HUES48 (cell line): Measurements from ENCODE around the gene ZFP30.
A peak's percentile ranks its signal among the peaks of the same experiment; 100 is the strongest.
"Not testable (repeated sequence)": the region's sequence is repeated elsewhere in the genome, so short reads cannot be mapped to it uniquely, and the experiment has no call there.

Experiments
- H3K27ac ChIP-seq: one replicate; pipeline ENCODE4 v1.7.0; 2013; ENCODE audit warnings: low read depth, low read length, inconsistent platforms
- H3K27me3 ChIP-seq: 2 replicates; pipeline ENCODE4 v1.6.1; 2013; ENCODE audit warnings: mild to moderate bottlenecking, low read length; ENCODE audit not compliant: control insufficient read depth, insufficient read depth
- H3K36me3 ChIP-seq: 2 replicates; pipeline ENCODE4 v1.6.1; 2013; ENCODE audit warnings: low read length; ENCODE audit not compliant: control insufficient read depth, insufficient read depth
- H3K4me1 ChIP-seq: 2 replicates; pipeline ENCODE4 v1.6.1; 2013; ENCODE audit warnings: mild to moderate bottlenecking, low read length; ENCODE audit not compliant: control insufficient read depth, insufficient read depth
- H3K4me3 ChIP-seq: 2 replicates; pipeline ENCODE4 v1.5.1; 2013; ENCODE audit warnings: mild to moderate bottlenecking, low read depth, low read length
- H3K9ac ChIP-seq: 2 replicates; pipeline ENCODE4 v1.6.1; 2013; ENCODE audit warnings: mild to moderate bottlenecking, low read depth, low read length, moderate library complexity
- H3K9me3 ChIP-seq: 2 replicates; pipeline ENCODE4 v1.6.1; 2013; ENCODE audit warnings: low read length; ENCODE audit not compliant: control insufficient read depth, insufficient read depth

Gene ZFP30

DNA sequence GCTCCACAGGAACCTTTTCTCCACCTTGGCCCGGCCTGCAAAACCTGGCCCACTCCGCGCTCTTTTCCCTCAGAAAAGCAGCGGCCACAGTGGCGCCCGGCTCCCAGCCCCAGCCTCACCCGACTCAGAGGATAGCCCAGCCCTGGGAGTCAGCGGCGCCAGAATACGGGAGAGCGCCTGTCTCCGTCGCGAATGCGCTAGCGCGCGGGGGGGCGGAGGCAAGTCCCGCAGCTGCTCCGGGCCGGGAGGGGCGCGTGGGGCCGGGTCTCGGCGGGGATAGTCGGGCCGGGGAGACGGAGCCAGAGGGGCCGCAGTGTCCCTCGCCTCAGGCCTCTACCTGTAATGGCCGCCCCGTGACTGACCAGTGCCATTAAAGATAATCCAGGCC, at the start of gene ZFP30:
Gene ZFP30, minus strand, starts transcription at position 165 of the 388 bp plus-strand sequence. CDS start 7,643 bp downstream, outside the sequence.
- Histone ChIP-seq H3K9me3 (0 out of 2 replicates have a peak, but pooled peaks cover under 1% of the 10 kb centered on the region), H3K27me3 (peaks cover 16% of the 10 kb centered on the region; the same call in 1 of the 2 replicates), H3K4me3 (peak within 1 kb of the TSS; percentile 95), H3K4me1 (0 out of 2 replicates have a peak, but pooled peaks cover 9% of the 10 kb centered on the region), H3K36me3 (no peaks in the 10 kb centered on the region), H3K9ac (peak within 1 kb of the TSS; percentile 37), H3K27ac (peak within 1 kb of the TSS; percentile 69)

DNA sequence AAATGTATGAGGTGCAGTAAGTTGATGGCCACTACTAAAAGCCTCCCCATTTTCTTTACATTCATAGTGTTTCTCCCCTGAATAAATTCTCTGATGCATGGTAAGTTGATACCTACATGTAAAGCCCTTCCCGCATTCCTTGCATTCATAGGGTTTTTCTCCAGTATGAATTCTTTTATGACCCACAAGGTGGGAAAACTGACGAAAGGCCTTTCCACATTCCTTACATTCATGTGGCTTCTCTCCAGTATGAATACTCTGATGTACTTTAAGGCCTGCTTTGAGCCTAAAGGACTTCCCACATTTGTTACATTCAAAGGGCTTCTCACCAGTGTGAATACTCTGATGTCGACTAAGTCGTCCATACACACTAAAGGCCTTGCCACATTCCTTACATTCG, 43.8 kb upstream of the ZFP30 start:
- no peak overlapping the region for H3K27ac ChIP-seq
- H3K4me1 ChIP-seq = peaks cover 6% of the 10 kb centered on the region; the same call in 1 of the 2 replicates
- H3K4me3 ChIP-seq = no peak overlapping the region
- no peak overlapping the region for H3K9ac ChIP-seq
- H3K27me3 ChIP-seq = peaks cover 5% of the 10 kb centered on the region; the same call in 1 of the 2 replicates
- peaks cover 57% of the 10 kb centered on the region for H3K36me3 ChIP-seq
- peaks cover 19% of the 10 kb centered on the region for H3K9me3 ChIP-seq

DNA sequence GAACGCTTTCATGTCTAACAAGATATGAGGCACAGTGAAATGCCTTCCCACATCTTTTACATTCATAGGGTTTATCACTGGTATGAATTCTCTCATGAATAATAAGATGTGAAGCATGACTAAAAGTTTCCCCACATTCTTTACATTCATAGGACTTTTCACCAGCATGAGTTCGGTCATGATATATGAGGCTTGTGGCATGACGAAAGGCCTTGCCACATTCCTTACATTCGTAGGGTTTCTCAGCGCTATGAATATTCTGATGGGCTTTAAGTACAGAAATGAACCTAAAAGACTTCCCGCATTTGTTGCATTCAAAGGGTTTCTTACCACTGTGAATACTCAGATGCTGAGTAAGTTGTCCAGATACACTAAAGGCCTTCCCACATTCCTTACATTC, 43.0 kb upstream of the ZFP30 start:
- Histone ChIP-seq H3K9ac (no peak overlapping the region), H3K4me3 (no peak overlapping the region), H3K36me3 (peaks cover 51% of the 10 kb centered on the region), H3K27me3 (peaks cover 14% of the 10 kb centered on the region), H3K9me3 (peaks cover 19% of the 10 kb centered on the region), H3K4me1 (peaks cover 6% of the 10 kb centered on the region; the same call in 1 of the 2 replicates), H3K27ac (no peak overlapping the region)

DNA sequence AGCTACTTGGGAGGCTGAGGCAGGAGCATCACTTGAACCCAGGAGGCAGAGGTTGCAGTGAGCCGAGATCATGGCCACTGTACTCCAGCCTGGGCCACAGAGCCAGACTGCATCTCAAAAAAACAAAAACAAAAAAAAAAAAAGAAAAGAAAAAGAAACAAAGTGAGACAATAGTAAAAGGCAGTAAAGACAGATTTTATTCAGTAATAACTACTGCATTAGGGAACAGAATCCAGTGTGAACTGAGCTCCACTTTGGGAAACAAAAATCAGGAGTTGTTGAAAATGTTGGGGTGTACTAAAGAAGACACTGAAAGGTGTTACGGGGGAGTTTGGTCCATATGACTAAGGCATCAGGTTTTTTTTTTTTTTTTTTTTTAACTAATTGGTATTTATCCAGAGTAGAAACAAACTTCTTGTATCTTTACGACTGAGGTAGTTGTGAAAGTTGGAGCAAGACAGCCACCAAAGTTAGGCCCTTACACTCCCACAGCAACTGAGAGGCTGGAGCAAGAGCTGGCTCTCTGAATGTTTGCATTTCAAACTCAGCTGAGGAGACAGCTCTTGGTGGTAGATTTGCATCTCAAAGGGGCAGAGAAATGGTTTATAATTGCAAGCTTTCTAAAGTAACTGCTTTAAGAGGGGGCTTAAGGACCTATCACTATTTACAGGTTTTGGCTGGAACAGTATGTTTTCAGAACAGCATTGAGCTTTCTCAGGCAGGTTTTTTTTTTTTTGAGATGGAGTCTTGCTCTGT, 40.1 kb upstream of the ZFP30 start:
- Histone ChIP-seq H3K27ac (no peak overlapping the region), H3K4me3 (no peak overlapping the region), H3K27me3 (peaks cover 26% of the 10 kb centered on the region), H3K4me1 (peaks cover 6% of the 10 kb centered on the region; the same call in 1 of the 2 replicates), H3K9ac (no peak overlapping the region), H3K9me3 (peaks cover 17% of the 10 kb centered on the region), H3K36me3 (peaks cover 36% of the 10 kb centered on the region)

DNA sequence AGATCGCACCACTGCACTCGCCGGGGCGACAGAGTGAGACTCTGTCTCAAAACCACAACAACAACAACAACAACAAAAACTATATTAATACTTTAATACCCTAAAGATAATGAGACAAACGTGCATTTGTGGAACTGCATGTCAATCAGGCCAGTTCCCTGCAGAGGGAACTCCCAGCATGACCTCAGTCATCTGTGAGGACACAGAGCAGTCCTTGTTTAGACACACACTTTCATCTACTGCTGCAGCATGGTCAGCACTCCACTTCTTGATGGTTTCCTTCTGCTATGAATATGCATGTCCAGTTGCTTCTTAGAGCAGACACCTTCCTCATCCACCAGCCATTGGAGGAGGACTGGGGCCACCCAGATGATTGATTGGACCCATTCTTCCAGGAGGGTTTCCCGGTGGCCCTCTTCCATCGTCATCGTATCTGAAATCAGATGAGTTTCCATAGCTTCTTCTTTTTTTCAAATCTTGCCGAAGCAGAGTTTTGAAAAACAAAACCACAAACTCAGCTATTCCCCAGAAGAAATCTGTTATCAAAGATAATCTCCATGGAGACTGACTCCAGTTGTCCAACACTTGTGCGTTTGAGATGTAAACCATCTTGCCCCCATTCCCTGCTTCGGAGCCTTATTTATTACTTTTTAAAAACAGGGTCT, 37.8 kb upstream of the ZFP30 start:
- Histone ChIP-seq H3K9ac (no peak overlapping the region), H3K4me1 (peaks cover 6% of the 10 kb centered on the region; the same call in 1 of the 2 replicates), H3K9me3 (no peaks in the 10 kb centered on the region)

DNA sequence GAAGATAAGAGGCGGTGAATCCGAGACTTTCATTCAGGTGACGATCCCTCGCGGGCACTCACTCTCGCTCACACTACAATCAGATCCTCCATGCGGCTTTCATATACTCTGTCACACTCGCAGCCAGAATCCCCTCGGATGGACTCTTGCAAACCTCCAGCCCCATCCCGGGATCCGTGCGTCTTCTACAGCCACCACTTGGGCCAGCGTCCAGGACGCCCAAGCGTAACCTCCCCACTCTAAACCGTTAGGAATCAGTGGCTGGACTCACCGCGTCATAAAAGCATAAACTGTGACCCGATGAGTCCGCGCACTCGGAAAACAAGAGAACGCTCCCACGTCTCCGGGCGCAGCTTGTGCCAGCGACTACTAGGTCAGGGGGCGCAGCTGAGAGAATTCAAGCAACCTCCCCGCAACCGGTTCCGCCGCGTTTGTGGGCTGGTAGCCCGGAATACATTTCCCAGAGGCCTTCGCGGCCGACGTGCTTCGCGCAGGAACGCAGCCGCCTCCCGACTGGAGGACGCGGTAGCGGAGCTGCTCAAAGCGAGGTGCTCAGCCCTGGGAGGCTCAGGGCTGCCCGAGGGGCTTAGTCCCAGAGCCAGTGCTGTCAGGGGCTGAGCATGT, 36.7 kb upstream of the ZFP30 start:
- H3K27me3 ChIP-seq = peaks cover 26% of the 10 kb centered on the region
- H3K27ac ChIP-seq = no peak overlapping the region
- H3K36me3 ChIP-seq = peaks cover 8% of the 10 kb centered on the region; the same call in 1 of the 2 replicates
- H3K9me3 ChIP-seq = no peaks in the 10 kb centered on the region; the same call in 1 of the 2 replicates
- H3K4me3 ChIP-seq = peak overlapping the region; percentile 77
- peaks cover 6% of the 10 kb centered on the region; the same call in 1 of the 2 replicates for H3K4me1 ChIP-seq
- H3K9ac ChIP-seq = peak overlapping the region; percentile 24; the same call in 1 of the 2 replicates

More for the DNA sequence above, 37.8 kb upstream of the ZFP30 start:
- H3K36me3 ChIP-seq = peaks cover 13% of the 10 kb centered on the region; the same call in 1 of the 2 replicates
- no peak overlapping the region for H3K27ac ChIP-seq
- no peak overlapping the region for H3K4me3 ChIP-seq
- H3K27me3 ChIP-seq = peaks cover 26% of the 10 kb centered on the region

DNA sequence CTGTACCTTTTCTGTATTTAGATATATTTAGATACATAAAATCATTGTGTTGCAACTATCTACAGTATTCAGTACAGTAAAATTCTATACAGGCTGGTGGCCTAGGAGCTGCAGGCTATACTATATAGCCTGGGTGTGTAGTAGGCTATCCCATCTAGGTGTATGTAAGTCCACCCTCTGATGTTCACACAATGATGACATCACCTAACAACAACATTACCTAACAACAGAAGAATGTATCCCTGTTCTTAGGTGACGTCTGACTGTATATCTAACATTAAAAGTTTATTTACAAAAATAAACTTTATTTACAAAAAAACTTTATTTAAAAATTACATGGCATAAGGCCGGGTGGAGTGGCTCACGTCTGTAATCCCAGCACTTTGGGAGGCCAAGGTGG, 28.3 kb upstream of the ZFP30 start:
- Histone ChIP-seq H3K27me3 (no peaks in the 10 kb centered on the region), H3K9ac (no peak overlapping the region), H3K4me1 (no peaks in the 10 kb centered on the region), H3K4me3 (no peak overlapping the region), H3K36me3 (no peaks in the 10 kb centered on the region), H3K27ac (no peak overlapping the region), H3K9me3 (peaks cover 23% of the 10 kb centered on the region)

DNA sequence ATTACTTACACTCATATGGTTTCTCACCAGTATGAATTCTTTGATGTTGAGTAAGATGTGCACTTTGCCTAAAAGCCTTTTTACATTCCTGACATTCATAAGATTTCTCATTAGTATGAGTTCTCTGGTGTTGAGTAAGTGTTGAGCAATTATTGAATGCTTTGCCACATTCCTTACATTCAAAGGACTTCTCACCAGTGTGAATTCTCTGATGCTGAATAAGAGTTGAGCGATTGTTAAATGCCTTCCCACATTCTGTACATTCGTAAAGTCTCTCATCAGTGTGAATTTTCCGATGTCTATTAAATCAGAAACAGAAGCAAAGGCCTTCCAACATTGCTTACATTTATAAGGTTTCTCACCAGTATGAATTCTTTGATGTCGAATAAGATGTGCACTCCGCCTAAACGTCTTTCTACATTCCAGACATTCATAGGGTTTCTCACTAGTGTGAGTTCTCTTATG, 14.2 kb upstream of the ZFP30 start:
- Histone ChIP-seq H3K9ac (no peak overlapping the region), H3K4me1 (no peaks in the 10 kb centered on the region), H3K27ac (no peak overlapping the region), H3K4me3 (no peak overlapping the region; the same call in 1 of the 2 replicates), H3K27me3 (no peaks in the 10 kb centered on the region), H3K36me3 (no peaks in the 10 kb centered on the region), H3K9me3 (peaks cover 66% of the 10 kb centered on the region)

DNA sequence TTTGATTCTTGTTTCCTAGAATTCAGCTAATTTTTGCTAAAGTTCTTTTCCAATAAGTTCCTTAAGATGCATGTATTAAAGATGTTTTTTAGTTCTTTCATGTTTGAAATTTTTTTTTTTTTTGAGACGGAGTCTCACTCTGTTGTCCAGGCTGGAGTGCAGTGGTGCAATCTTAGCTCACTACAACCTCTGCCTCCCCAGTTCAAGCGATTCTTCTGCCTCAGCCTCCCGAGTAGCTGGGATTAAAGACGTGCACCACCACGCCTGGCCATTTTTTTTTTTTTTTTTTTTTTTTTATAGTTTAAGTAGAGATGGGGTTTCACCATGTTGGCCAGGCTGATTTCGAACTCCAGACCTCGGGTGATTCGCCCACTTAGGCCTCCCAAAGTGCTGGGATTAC, 1.9 kb upstream of the ZFP30 start:
- H3K4me3 ChIP-seq, H3K4me1 ChIP-seq: not testable (repeated sequence)

DNA sequence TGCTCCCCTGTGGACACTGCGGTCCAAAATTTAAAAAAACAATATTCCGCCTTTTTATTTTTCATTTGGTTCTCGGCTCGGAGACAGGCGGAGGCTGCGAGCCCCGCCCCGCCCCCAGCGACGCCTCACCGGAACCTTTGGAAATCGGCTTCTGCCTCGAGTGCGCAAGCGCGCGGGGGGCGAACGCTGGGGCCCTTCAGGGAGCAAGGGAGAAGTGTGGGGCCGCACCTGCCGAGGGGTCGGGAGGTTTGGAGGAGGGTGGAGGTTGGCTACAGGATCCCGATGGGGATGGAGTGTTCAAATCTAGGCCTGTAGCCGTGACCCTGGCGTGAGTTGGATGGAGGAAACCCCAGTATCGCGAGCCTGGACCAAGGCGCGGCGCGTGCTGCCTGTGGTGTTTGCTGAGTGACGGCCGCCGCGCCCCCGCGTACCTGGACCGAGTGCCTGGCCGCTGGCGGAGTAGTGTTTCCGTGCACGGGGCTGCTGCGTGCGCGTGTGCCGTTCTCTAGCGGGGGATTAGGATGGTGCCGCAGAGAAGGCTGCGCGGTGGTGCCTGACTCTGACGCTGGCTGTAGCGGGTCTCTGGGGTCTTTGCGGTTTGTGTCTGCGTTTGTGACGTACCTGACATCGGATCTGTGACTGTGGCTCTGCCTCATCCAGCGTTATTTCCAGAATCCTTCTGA, 565 bp upstream of the ZFP30 start:
- 0 out of 2 replicates have a peak, but pooled peaks cover 6% of the 10 kb centered on the region for H3K9me3 ChIP-seq
- peak overlapping the region; percentile 37 for H3K9ac ChIP-seq
- peak overlapping the region; percentile 69 for H3K27ac ChIP-seq
- no peaks in the 10 kb centered on the region for H3K36me3 ChIP-seq
- H3K4me1 ChIP-seq = 0 out of 2 replicates have a peak, but pooled peaks cover 9% of the 10 kb centered on the region
- H3K27me3 ChIP-seq = peaks cover 16% of the 10 kb centered on the region; the same call in 1 of the 2 replicates
- peak overlapping the region; percentile 95 for H3K4me3 ChIP-seq

More for the DNA sequence above, 1.9 kb upstream of the ZFP30 start:
- H3K36me3 ChIP-seq, H3K9ac ChIP-seq, H3K9me3 ChIP-seq, H3K27ac ChIP-seq: not testable (repeated sequence)
- peaks cover 16% of the 10 kb centered on the region; the same call in 1 of the 2 replicates for H3K27me3 ChIP-seq
